WTC11 (cell line): ENCODE measurements around the gene SLC2A4RG. TPM values are rescaled to one million over a fixed set of nuclear protein-coding genes. Genes with fewer than 3 reads are reported as not detected.
A peak's percentile ranks its signal among the peaks of the same experiment; 100 is the strongest.

Experiments
- ATAC-seq: fragments of 200-7000 bp; cut with Tn5 transposase; 2 replicates; pipeline ENCODE4 v1.10.0; 2021; ENCODE audit warnings: mild to moderate bottlenecking, moderate library complexity
- CTCF ChIA-PET: fragments of 300-600 bp; sonication (Branson Sonifier 250); formaldehyde crosslinking; loops from one replicate; lab custom pipeline; 2021; ENCODE audit warnings: antibody characterized with exemption; lab: Charles Lee
- POLR2A ChIA-PET: fragments of 350-600 bp; sonication (Branson Sonifier 250); formaldehyde crosslinking; loops from one replicate; lab custom pipeline; 2021; ENCODE audit warnings: antibody characterized with exemption; lab: Charles Lee
- DNase-seq: peaks from one replicate; pipeline ENCODE4 v3.0.0; 2021; ENCODE audit warnings: low spot score
- H3K27ac Mint-ChIP-seq: 2 replicates; pipeline ENCODE4 v1.8.0; 2021; ENCODE audit warnings: mixed read lengths
- H3K27me3 Mint-ChIP-seq: 2 replicates; pipeline ENCODE4 v1.8.0; 2021; ENCODE audit warnings: low read depth, mild to moderate bottlenecking, moderate library complexity, mixed read lengths
- H3K36me3 Mint-ChIP-seq: 2 replicates; pipeline ENCODE4 v1.8.0; 2021; ENCODE audit warnings: mixed read lengths
- H3K4me1 Mint-ChIP-seq: 2 replicates; pipeline ENCODE4 v1.8.0; 2022; ENCODE audit warnings: mixed read lengths
- H3K4me3 Mint-ChIP-seq: 2 replicates; pipeline ENCODE4 v1.8.0; 2021; ENCODE audit warnings: mild to moderate bottlenecking, moderate library complexity, mixed read lengths
- H3K9me3 Mint-ChIP-seq: 2 replicates; pipeline ENCODE4 v1.8.0; 2021; ENCODE audit warnings: mixed read lengths
- AR ChIP-seq: fragments of 250-450 bp; sonication (Bioruptor Pico); IDR thresholded peaks from 2 replicates; pipeline ENCODE4 v1.9.0; 2021; ENCODE audit warnings: mild to moderate bottlenecking
- ATF1 ChIP-seq: sonication (generic); formaldehyde crosslinking; IDR thresholded peaks from 2 replicates; pipeline ENCODE4 v1.8.1; 2023; ENCODE audit warnings: mild to moderate bottlenecking, moderate library complexity, missing genetic modification reagents
- CTCF ChIP-seq: fragments of 200-600 bp; IDR thresholded peaks from 2 replicates; pipeline ENCODE4 v1.8.0; 2022; ENCODE audit warnings: antibody characterized with exemption
- ERG ChIP-seq: fragments of 250-450 bp; sonication (Bioruptor Pico); IDR thresholded peaks from 2 replicates; pipeline ENCODE4 v1.8.0; 2021; ENCODE audit warnings: mild to moderate bottlenecking
- FOXP1 ChIP-seq: sonication (generic); formaldehyde crosslinking; IDR thresholded peaks from 2 replicates; pipeline ENCODE4 v1.8.0; 2022; ENCODE audit warnings: missing genetic modification reagents, mild to moderate bottlenecking, moderate library complexity, borderline replicate concordance
- GABPB1 ChIP-seq: sonication (generic); formaldehyde crosslinking; IDR thresholded peaks from 2 replicates; pipeline ENCODE4 v1.8.1; 2023; ENCODE audit warnings: mild to moderate bottlenecking, missing genetic modification reagents
- HMGA2 ChIP-seq: fragments of 250-450 bp; sonication (Bioruptor Pico); IDR thresholded peaks from 2 replicates; pipeline ENCODE4 v1.4.0; 2021; ENCODE audit warnings: mild to moderate bottlenecking, moderate library complexity
- IRF1 ChIP-seq: sonication (generic); formaldehyde crosslinking; IDR thresholded peaks from 2 replicates; pipeline ENCODE4 v1.8.0; 2023; ENCODE audit warnings: missing genetic modification reagents
- MXD4 ChIP-seq: fragments of 250-450 bp; sonication (Bioruptor Pico); IDR thresholded peaks from 2 replicates; pipeline ENCODE4 v1.8.0; 2021; ENCODE audit warnings: mild to moderate bottlenecking, moderate library complexity, borderline replicate concordance
- NR1H2 ChIP-seq: sonication (generic); formaldehyde crosslinking; IDR thresholded peaks from 2 replicates; pipeline ENCODE4 v1.9.0; 2021; ENCODE audit warnings: mild to moderate bottlenecking, moderate library complexity, missing genetic modification reagents
- NR2C2 ChIP-seq: sonication (generic); formaldehyde crosslinking; IDR thresholded peaks from 2 replicates; pipeline ENCODE4 v1.8.0; 2022; ENCODE audit warnings: mild to moderate bottlenecking, missing genetic modification reagents
- PRRX2 ChIP-seq: fragments of 250-450 bp; sonication (Bioruptor Pico); IDR thresholded peaks from 2 replicates; pipeline ENCODE4 v1.8.0; 2021; ENCODE audit warnings: mild to moderate bottlenecking
- SOX15 ChIP-seq: fragments of 250-450 bp; sonication (Bioruptor Pico); IDR thresholded peaks from 2 replicates; pipeline ENCODE4 v1.9.0; 2021; ENCODE audit warnings: mild to moderate bottlenecking
- ZBTB43 ChIP-seq: sonication (generic); formaldehyde crosslinking; IDR thresholded peaks from 2 replicates; pipeline ENCODE4 v1.8.1; 2023; ENCODE audit warnings: mild to moderate bottlenecking, missing genetic modification reagents
- ZNF232 ChIP-seq: sonication (generic); formaldehyde crosslinking; IDR thresholded peaks from 2 replicates; pipeline ENCODE4 v1.8.0; 2022; ENCODE audit warnings: mild to moderate bottlenecking, missing genetic modification reagents
- ZNF396 ChIP-seq: fragments of 250-450 bp; sonication (Bioruptor Pico); IDR thresholded peaks from 2 replicates; pipeline ENCODE4 v1.8.0; 2021; ENCODE audit warnings: mild to moderate bottlenecking, moderate library complexity, borderline replicate concordance
- total RNA-seq: library from RNA; stranded (reverse); gene quantifications from 3 replicates; pipeline ENCODE4 v1.2.3, GENCODE V29; 2021
- TF ChIP-seq, protein P1 (sequence below): sonication (generic); formaldehyde crosslinking; IDR thresholded peaks from 2 replicates; pipeline ENCODE4 v1.8.0; 2023; ENCODE audit warnings: mild to moderate bottlenecking, missing genetic modification reagents
- TF ChIP-seq, protein P2 (sequence below): fragments of 250-450 bp; sonication (Bioruptor Pico); conservative IDR thresholded peaks from 2 replicates; pipeline ENCODE4 v1.9.0; 2021; ENCODE audit warnings: mild to moderate bottlenecking
- TF ChIP-seq, protein P3 (sequence below): sonication (generic); formaldehyde crosslinking; IDR thresholded peaks from 2 replicates; pipeline ENCODE4 v1.8.0; 2022; ENCODE audit warnings: mild to moderate bottlenecking, missing genetic modification reagents
- TF ChIP-seq, protein P4 (sequence below): sonication (generic); formaldehyde crosslinking; IDR thresholded peaks from 2 replicates; pipeline ENCODE4 v1.8.1; 2023; ENCODE audit warnings: mild to moderate bottlenecking, moderate library complexity, missing genetic modification reagents

The SLC2A4RG gene
- total RNA-seq, 1 experiment from 2014 or later = 43.3 TPM

GRCh38 chr20:63744574-63745423 lies 5.2 kb downstream of the SLC2A4RG start:
- ChIA-PET CTCF (interaction anchor here (1.3 to 1.8 kb wide), 2 partner anchors 31 to 42 kb away, joined by 3 to 7 read pairs; no protein-coding TSS in a partner anchor), POLR2A (no interaction called here)
- Mint-ChIP-seq H3K9me3 (no peaks in the 10 kb centered on the region), H3K36me3 (0 out of 2 replicates have a peak, but pooled peaks cover 3% of the 10 kb centered on the region), H3K4me1 (no peaks in the 10 kb centered on the region), H3K4me3 (no peak overlapping the region), H3K27ac (0 out of 2 replicates have a peak overlapping the region, but pooled peaks have one; percentile 29), H3K27me3 (no peaks in the 10 kb centered on the region)
- DNase-seq (no peak), ATAC-seq (no peak)
- TF ChIP-seq PRRX2 (CRISPR knock-in tag) (no peak), NR1H2 (CRISPR knock-in tag) (no peak), MXD4 (no peak), NR2C2 (CRISPR knock-in tag) (no peak), ZNF396 (CRISPR knock-in tag) (no peak), ERG (CRISPR knock-in tag) (no peak), ZBTB43 (CRISPR knock-in tag) (no peak), FOXP1 (CRISPR knock-in tag) (no peak), CTCF (no peak), SOX15 (CRISPR knock-in tag) (no peak), IRF1 (CRISPR knock-in tag) (no peak), GABPB1 (CRISPR knock-in tag) (no peak), ATF1 (CRISPR knock-in tag) (no peak), AR (CRISPR knock-in tag) (no peak), HMGA2 (CRISPR knock-in tag) (no peak), ZNF232 (no peak)
- TF ChIP-seq, protein P1, sequence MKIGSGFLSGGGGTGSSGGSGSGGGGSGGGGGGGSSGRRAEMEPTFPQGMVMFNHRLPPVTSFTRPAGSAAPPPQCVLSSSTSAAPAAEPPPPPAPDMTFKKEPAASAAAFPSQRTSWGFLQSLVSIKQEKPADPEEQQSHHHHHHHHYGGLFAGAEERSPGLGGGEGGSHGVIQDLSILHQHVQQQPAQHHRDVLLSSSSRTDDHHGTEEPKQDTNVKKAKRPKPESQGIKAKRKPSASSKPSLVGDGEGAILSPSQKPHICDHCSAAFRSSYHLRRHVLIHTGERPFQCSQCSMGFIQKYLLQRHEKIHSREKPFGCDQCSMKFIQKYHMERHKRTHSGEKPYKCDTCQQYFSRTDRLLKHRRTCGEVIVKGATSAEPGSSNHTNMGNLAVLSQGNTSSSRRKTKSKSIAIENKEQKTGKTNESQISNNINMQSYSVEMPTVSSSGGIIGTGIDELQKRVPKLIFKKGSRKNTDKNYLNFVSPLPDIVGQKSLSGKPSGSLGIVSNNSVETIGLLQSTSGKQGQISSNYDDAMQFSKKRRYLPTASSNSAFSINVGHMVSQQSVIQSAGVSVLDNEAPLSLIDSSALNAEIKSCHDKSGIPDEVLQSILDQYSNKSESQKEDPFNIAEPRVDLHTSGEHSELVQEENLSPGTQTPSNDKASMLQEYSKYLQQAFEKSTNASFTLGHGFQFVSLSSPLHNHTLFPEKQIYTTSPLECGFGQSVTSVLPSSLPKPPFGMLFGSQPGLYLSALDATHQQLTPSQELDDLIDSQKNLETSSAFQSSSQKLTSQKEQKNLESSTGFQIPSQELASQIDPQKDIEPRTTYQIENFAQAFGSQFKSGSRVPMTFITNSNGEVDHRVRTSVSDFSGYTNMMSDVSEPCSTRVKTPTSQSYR = no peak
- TF ChIP-seq, protein P2, sequence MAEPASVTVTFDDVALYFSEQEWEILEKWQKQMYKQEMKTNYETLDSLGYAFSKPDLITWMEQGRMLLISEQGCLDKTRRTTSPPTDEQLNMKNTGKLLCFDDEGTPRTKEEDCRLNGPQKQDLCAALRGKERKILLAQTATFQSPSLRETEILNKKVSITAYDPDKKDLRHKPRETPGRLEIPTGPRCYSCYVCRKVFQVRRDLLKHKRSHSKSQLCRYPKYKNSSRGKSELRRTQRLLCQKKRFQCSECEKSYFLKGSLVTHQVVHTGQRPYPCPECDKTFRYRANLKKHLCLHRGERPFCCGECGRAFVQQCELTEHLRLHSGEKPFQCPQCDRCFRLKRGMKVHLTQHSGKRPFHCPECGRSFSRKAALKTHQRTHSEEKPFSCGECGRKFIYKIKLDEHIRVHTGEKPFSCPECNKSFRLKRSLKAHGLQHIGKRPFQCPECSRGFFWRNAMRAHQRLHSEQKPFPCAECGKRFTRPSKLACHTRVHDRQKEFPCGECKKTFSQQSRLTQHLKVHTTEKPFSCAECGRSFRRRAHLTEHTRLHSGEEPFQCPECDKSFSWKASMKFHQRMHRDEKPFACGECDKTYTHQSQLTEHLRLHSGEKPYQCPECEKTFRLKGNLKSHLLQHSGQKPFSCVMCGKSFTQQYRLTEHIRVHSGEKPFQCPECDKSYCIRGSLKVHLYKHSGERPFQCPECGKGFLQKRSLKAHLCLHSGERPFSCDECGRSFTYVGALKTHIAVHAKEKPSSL (CRISPR knock-in tag) = no peak
- TF ChIP-seq, protein P3, sequence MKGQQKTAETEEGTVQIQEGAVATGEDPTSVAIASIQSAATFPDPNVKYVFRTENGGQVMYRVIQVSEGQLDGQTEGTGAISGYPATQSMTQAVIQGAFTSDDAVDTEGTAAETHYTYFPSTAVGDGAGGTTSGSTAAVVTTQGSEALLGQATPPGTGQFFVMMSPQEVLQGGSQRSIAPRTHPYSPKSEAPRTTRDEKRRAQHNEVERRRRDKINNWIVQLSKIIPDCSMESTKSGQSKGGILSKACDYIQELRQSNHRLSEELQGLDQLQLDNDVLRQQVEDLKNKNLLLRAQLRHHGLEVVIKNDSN (CRISPR knock-in tag) = no peak
- TF ChIP-seq, protein P4, sequence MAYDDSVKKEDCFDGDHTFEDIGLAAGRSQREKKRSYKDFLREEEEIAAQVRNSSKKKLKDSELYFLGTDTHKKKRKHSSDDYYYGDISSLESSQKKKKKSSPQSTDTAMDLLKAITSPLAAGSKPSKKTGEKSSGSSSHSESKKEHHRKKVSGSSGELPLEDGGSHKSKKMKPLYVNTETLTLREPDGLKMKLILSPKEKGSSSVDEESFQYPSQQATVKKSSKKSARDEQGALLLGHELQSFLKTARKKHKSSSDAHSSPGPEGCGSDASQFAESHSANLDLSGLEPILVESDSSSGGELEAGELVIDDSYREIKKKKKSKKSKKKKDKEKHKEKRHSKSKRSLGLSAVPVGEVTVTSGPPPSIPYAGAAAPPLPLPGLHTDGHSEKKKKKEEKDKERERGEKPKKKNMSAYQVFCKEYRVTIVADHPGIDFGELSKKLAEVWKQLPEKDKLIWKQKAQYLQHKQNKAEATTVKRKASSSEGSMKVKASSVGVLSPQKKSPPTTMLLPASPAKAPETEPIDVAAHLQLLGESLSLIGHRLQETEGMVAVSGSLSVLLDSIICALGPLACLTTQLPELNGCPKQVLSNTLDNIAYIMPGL = no peak
